GM23248 (cell line): ENCODE data around the gene RNF31.

Experiments used
- EZH2 ChIP-seq: fragments of 200-600 bp; sonication (generic); IDR thresholded peaks from 2 replicates; pipeline ENCODE4 v1.6.1; 2018; ENCODE audit warnings: antibody characterized with exemption, mild to moderate bottlenecking; ENCODE audit not compliant: insufficient read depth, poor library complexity, severe bottlenecking
- EZH2phosphoT487 ChIP-seq: fragments of 200-600 bp; sonication (generic); IDR thresholded peaks from 2 replicates; pipeline ENCODE4 v1.6.1; 2018; ENCODE audit warnings: antibody characterized with exemption, moderate library complexity, mild to moderate bottlenecking, low read depth; ENCODE audit not compliant: insufficient read depth

DNA sequence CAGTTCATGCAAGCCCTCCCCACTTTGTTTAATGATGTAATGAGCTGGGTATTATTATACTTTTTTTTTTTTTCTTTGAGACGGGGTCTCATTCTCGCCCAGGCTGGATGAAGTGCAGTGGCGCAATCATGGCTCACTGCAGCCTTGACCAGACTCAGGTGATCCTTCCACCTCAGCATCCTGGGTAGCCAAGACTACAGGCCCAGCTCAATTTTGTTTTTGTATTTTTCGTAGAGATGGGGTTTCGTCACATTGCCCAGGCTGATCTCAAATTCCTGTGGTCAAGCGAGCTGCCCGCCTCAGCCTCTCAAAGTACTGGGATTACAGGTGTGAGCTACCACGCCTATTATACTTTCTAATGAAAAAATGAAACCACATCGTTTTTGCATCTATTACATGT is 37.2 kb upstream of the RNF31 start:
- TF ChIP-seq EZH2: no peak
- TF ChIP-seq EZH2phosphoT487: no peak
